ENCODE results near the gene CAPN14. TPM values are rescaled to one million over a fixed set of nuclear protein-coding genes. Genes with fewer than 3 reads are reported as not detected.
A peak's percentile ranks its signal among the peaks of the same experiment; 100 is the strongest.

Gene CAPN14
- total RNA-seq, 1 experiment from 2014 or later, result not detected

DNA sequence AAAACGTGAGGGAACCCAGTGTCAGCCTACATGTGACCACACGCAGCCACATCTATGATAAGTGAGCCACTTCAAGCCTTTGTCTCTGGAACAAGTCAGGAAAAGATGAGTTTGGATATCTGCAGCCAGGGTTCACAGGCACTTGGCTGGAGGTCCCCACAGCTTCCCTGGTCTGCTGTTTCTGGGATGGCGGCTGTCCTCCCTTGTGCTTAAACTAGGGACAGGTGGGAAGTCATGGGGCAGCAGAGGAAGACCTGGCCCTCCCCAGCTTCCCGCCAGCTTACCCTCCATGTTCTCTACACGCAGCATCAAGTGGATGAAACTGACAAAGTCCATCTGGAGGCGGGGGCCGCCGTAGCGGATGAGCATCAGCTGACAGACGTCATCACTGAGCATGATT lies 40.6 kb downstream of the CAPN14 start:
- intact Hi-C loops (cut with micrococcal nuclease), result loop anchor here (10.0 kb wide), 1 partner anchor 972 kb away; no protein-coding TSS in a partner anchor
- no TSS peak for BruUV-seq (replicated peaks)
- Mint-ChIP-seq H3K27me3 (ENCODE audit: insufficient read depth, unreplicated experiment) (peaks cover 15% of the 10 kb centered on the region), H3K4me1 (ENCODE audit: insufficient read depth, unreplicated experiment) (no peaks in the 10 kb centered on the region), H3K27ac (ENCODE audit: low read depth, unreplicated experiment) (no peak overlapping the region), H3K4me3 (ENCODE audit: unreplicated experiment) (no peak overlapping the region), H3K9me3 (ENCODE audit: unreplicated experiment) (no peaks in the 10 kb centered on the region), H3K36me3 (ENCODE audit: insufficient read depth, unreplicated experiment) (no peaks in the 10 kb centered on the region)
- TF ChIP-seq, protein P1, sequence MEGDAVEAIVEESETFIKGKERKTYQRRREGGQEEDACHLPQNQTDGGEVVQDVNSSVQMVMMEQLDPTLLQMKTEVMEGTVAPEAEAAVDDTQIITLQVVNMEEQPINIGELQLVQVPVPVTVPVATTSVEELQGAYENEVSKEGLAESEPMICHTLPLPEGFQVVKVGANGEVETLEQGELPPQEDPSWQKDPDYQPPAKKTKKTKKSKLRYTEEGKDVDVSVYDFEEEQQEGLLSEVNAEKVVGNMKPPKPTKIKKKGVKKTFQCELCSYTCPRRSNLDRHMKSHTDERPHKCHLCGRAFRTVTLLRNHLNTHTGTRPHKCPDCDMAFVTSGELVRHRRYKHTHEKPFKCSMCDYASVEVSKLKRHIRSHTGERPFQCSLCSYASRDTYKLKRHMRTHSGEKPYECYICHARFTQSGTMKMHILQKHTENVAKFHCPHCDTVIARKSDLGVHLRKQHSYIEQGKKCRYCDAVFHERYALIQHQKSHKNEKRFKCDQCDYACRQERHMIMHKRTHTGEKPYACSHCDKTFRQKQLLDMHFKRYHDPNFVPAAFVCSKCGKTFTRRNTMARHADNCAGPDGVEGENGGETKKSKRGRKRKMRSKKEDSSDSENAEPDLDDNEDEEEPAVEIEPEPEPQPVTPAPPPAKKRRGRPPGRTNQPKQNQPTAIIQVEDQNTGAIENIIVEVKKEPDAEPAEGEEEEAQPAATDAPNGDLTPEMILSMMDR (IDR thresholded peaks at IDR 0.05; ENCODE audit: unreplicated experiment), result no peak
- ChIA-PET CTCF (interaction anchor here (0.6 to 1.0 kb wide), 2 partner anchors 156 to 886 kb away, joined by 3 to 4 read pairs; no protein-coding TSS in a partner anchor), POLR2A (no interaction called here)
- no peak for DNase-seq (ENCODE audit: unreplicated experiment)

DNA sequence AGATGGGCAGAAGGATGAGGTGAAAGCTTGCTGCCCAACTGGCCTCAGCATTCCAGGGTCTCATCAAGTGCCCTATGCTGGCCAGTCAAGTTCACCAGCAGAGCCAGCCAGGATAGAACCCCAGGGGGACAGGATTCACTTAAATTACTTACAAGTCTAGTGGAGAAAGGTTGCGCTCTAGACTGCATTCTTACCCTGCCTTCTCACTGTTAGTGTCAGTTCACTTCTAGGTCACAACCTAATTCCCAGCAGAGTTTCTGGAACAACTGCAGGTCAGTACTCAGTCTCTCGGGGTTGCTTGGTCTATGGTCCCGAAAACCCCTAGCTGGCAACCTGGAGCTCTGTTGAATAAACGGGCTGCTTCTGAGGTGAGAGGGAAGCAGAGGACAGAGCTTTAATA lies 46.2 kb downstream of the CAPN14 start:
- peaks cover 14% of the 10 kb centered on the region for H3K27me3 Mint-ChIP-seq (ENCODE audit: insufficient read depth, unreplicated experiment)
- POLR2A ChIA-PET, result interaction anchor here (0.7 kb wide), 1 partner anchor 121 kb away, joined by 4 read pairs; no protein-coding TSS in a partner anchor

GRCh38 chr2:31170071-31170698 lies 47.1 kb downstream of the CAPN14 start:
- Mint-ChIP-seq H3K4me3 (ENCODE audit: unreplicated experiment) (no peak overlapping the region), H3K9me3 (ENCODE audit: unreplicated experiment) (no peaks in the 10 kb centered on the region), H3K36me3 (ENCODE audit: insufficient read depth, unreplicated experiment) (no peaks in the 10 kb centered on the region), H3K27ac (ENCODE audit: low read depth, unreplicated experiment) (no peak overlapping the region), H3K27me3 (ENCODE audit: insufficient read depth, unreplicated experiment) (peaks cover 18% of the 10 kb centered on the region), H3K4me1 (ENCODE audit: insufficient read depth, unreplicated experiment) (no peaks in the 10 kb centered on the region)
- BruUV-seq (replicated peaks), result no TSS peak
- intact Hi-C loops (cut with micrococcal nuclease), result loop anchor here (1.0 to 10.0 kb wide), 5 partner anchors 163 to 965 kb away; no protein-coding TSS in a partner anchor
- ChIA-PET POLR2A (interaction anchor here (1.2 kb wide), 1 partner anchor 459 kb away, joined by 4 read pairs; no protein-coding TSS in a partner anchor), CTCF (interaction anchor here (0.6 to 7.4 kb wide), 60 partner anchors 8 to 1634 kb away, joined by 3 to 140 read pairs (median 3); partner anchors contain the start of gene GALNT14)
- TF ChIP-seq, protein P1 (IDR thresholded peaks at IDR 0.05; ENCODE audit: unreplicated experiment), result peak; percentile 96
- DNase-seq (ENCODE audit: unreplicated experiment), result peak; percentile 71

More for the DNA sequence above, 46.2 kb downstream of the CAPN14 start:
- CTCF ChIA-PET, result interaction anchor here (0.6 to 7.4 kb wide), 20 partner anchors 9 to 1684 kb away, joined by 3 to 140 read pairs (median 4); no protein-coding TSS in a partner anchor
- no peaks in the 10 kb centered on the region for H3K36me3 Mint-ChIP-seq (ENCODE audit: insufficient read depth, unreplicated experiment)
- no peaks in the 10 kb centered on the region for H3K9me3 Mint-ChIP-seq (ENCODE audit: unreplicated experiment)
- intact Hi-C loops (cut with micrococcal nuclease), result loop anchor here (10.0 kb wide), 1 partner anchor 966 kb away; no protein-coding TSS in a partner anchor
- TF ChIP-seq, protein P1 (IDR thresholded peaks at IDR 0.05; ENCODE audit: unreplicated experiment), result no peak
- H3K4me3 Mint-ChIP-seq (ENCODE audit: unreplicated experiment), result no peak overlapping the region
- no peak for DNase-seq (ENCODE audit: unreplicated experiment)
- BruUV-seq (replicated peaks), result no TSS peak
- H3K27ac Mint-ChIP-seq (ENCODE audit: low read depth, unreplicated experiment), result no peak overlapping the region
- H3K4me1 Mint-ChIP-seq (ENCODE audit: insufficient read depth, unreplicated experiment), result no peaks in the 10 kb centered on the region

- no peaks in the 10 kb centered on the region for H3K9me3 Mint-ChIP-seq (ENCODE audit: unreplicated experiment)
- POLR2A ChIA-PET, result no interaction called here
- H3K4me1 Mint-ChIP-seq (ENCODE audit: insufficient read depth, unreplicated experiment), result no peaks in the 10 kb centered on the region
- H3K27ac Mint-ChIP-seq (ENCODE audit: low read depth, unreplicated experiment), result no peak overlapping the region
- peaks cover 37% of the 10 kb centered on the region for H3K27me3 Mint-ChIP-seq (ENCODE audit: insufficient read depth, unreplicated experiment)
- intact Hi-C loops (cut with micrococcal nuclease), result no loop called here
- CTCF ChIA-PET, result interaction anchor here (1.0 to 7.4 kb wide), 9 partner anchors 18 to 960 kb away, joined by 3 to 140 read pairs (median 4); no protein-coding TSS in a partner anchor
- DNase-seq (ENCODE audit: unreplicated experiment), result no peak
- BruUV-seq (replicated peaks), result no TSS peak
- H3K4me3 Mint-ChIP-seq (ENCODE audit: unreplicated experiment), result no peak overlapping the region
- TF ChIP-seq, protein P1 (IDR thresholded peaks at IDR 0.05; ENCODE audit: unreplicated experiment), result no peak
- H3K36me3 Mint-ChIP-seq (ENCODE audit: insufficient read depth, unreplicated experiment), result no peaks in the 10 kb centered on the region
Observed at GRCh38 chr2:31168291-31168690, 49.0 kb downstream of the CAPN14 start.

All from MCF 10A (cell line).